Liver (tissue), 9 donors: ENCODE results near the gene AKAP11. TPM values are rescaled to one million over a fixed set of nuclear protein-coding genes. Genes with fewer than 3 reads are reported as not detected.

Source experiments
- DNase-seq: peaks from one replicate; pipeline ENCODE4 v3.0.0-alpha.2; 2017; ENCODE audit warnings: low spot score
- H3K27ac ChIP-seq, 2 donors: one replicate each; pipeline ENCODE4 v1.7.0; 2013; ENCODE audit warnings: inconsistent platforms in 2 of 2, low read length in 2 of 2, control low read depth in 1 of 2, low read depth in 1 of 2, mild to moderate bottlenecking in 1 of 2
- H3K27me3 ChIP-seq, 4 donors: one replicate each; pipeline versions ENCODE4 v1.6.1 to v1.7.0; 2013; ENCODE audit warnings: low read length in 3 of 4, inconsistent platforms in 1 of 4, mild to moderate bottlenecking in 1 of 4, moderate library complexity in 1 of 4; ENCODE audit not compliant: control insufficient read depth in 4 of 4, insufficient read depth in 4 of 4
- H3K36me3 ChIP-seq, 4 donors: one replicate each; pipeline versions ENCODE4 v1.6.1 to v1.7.0; 2013; ENCODE audit warnings: low read length in 3 of 4, mild to moderate bottlenecking in 3 of 4, low read depth in 1 of 4, moderate library complexity in 1 of 4; ENCODE audit not compliant: control insufficient read depth in 4 of 4, insufficient read depth in 3 of 4
- H3K4me1 ChIP-seq, 4 donors: one replicate each; pipeline versions ENCODE4 v1.6.1 to v1.7.0; 2013; ENCODE audit warnings: low read length in 3 of 4, mild to moderate bottlenecking in 3 of 4, moderate library complexity in 1 of 4; ENCODE audit not compliant: control insufficient read depth in 4 of 4, insufficient read depth in 4 of 4
- H3K4me3 ChIP-seq, 3 donors: one replicate each; pipeline versions ENCODE4 v1.6.1 to v1.7.0; 2013; ENCODE audit warnings: low read length in 3 of 3, control low read depth in 1 of 3, low read depth in 1 of 3, mild to moderate bottlenecking in 1 of 3
- H3K9ac ChIP-seq, 2 donors: one replicate each; pipeline ENCODE4 v1.7.0; 2013; ENCODE audit warnings: low read length in 2 of 2, mild to moderate bottlenecking in 2 of 2, moderate library complexity in 2 of 2, control low read depth in 1 of 2, low read depth in 1 of 2
- H3K9me3 ChIP-seq, 4 donors: one replicate each; pipeline versions ENCODE4 v1.6.1 to v1.7.0; 2013; ENCODE audit warnings: low read length in 3 of 4; ENCODE audit not compliant: control insufficient read depth in 4 of 4
- ATF3 ChIP-seq: IDR thresholded peaks from 2 replicates; pipeline ENCODE4 v1.6.1; 2016; ENCODE audit warnings: antibody characterized with exemption
- CTCF ChIP-seq: fragments of 150-350 bp; IDR thresholded peaks from 2 replicates; pipeline ENCODE4 v1.5.1; 2017; ENCODE audit warnings: improper control_type of control experiment, low read depth, low read length; ENCODE audit not compliant: missing input control
- EGR1 ChIP-seq, 2 donors: IDR thresholded peaks; 2 replicates each; pipeline ENCODE4 v1.6.1; 2016 to 2018; ENCODE audit warnings: antibody characterized with exemption in 2 of 2, low read depth in 2 of 2
- FOXA1 ChIP-seq: IDR thresholded peaks from 2 replicates; pipeline ENCODE4 v1.6.1; 2016; ENCODE audit warnings: antibody characterized with exemption
- FOXA2 ChIP-seq: IDR thresholded peaks from 2 replicates; pipeline ENCODE4 v1.6.1; 2016; ENCODE audit warnings: antibody characterized with exemption
- GABPA ChIP-seq, 2 donors: IDR thresholded peaks in 1 of 2; conservative IDR thresholded peaks in 1 of 2; 2 replicates each; pipeline ENCODE4 v1.6.1; 2016; ENCODE audit warnings: antibody characterized with exemption in 2 of 2, mild to moderate bottlenecking in 1 of 2, moderate library complexity in 1 of 2
- HNF4A ChIP-seq, 2 donors: conservative IDR thresholded peaks; 2 replicates each; pipeline ENCODE4 v1.6.1; 2016; ENCODE audit warnings: antibody characterized with exemption in 2 of 2, mild to moderate bottlenecking in 2 of 2
- HNF4G ChIP-seq: IDR thresholded peaks from 2 replicates; pipeline ENCODE4 v1.6.1; 2016; ENCODE audit warnings: antibody characterized with exemption
- JUND ChIP-seq, 2 donors: IDR thresholded peaks; 2 replicates each; pipeline ENCODE4 v1.6.1; 2016; ENCODE audit warnings: antibody characterized with exemption in 2 of 2
- MAX ChIP-seq: IDR thresholded peaks from 2 replicates; pipeline ENCODE4 v1.6.1; 2016; ENCODE audit warnings: antibody characterized with exemption
- NR2F2 ChIP-seq: IDR thresholded peaks from 2 replicates; pipeline ENCODE4 v1.6.1; 2016; ENCODE audit warnings: antibody characterized with exemption
- RAD21 ChIP-seq, 2 donors: IDR thresholded peaks; 2 replicates each; pipeline ENCODE4 v1.6.1; 2016; ENCODE audit warnings: antibody characterized with exemption in 2 of 2, mild to moderate bottlenecking in 2 of 2
- REST ChIP-seq: IDR thresholded peaks from 2 replicates; pipeline ENCODE4 v1.6.1; 2016; ENCODE audit warnings: antibody characterized with exemption, mild to moderate bottlenecking
- RXRA ChIP-seq, 2 donors: IDR thresholded peaks; 2 replicates each; pipeline ENCODE4 v1.6.1; 2017 to 2018; ENCODE audit warnings: antibody characterized with exemption in 2 of 2, mild to moderate bottlenecking in 1 of 2
- SP1 ChIP-seq: IDR thresholded peaks from 2 replicates; pipeline ENCODE4 v1.6.1; 2018; ENCODE audit warnings: antibody characterized with exemption, mild to moderate bottlenecking
- TAF1 ChIP-seq: conservative IDR thresholded peaks from 2 replicates; pipeline ENCODE4 v1.6.1; 2016; ENCODE audit warnings: antibody characterized with exemption, mild to moderate bottlenecking
- YY1 ChIP-seq: IDR thresholded peaks from 2 replicates; pipeline ENCODE4 v1.6.1; 2016; ENCODE audit warnings: antibody characterized with exemption, mild to moderate bottlenecking
- ZBTB33 ChIP-seq: IDR thresholded peaks from 2 replicates; pipeline ENCODE4 v1.6.1; 2016; ENCODE audit warnings: antibody characterized with exemption
- WGBS: extraction: QIAGEN DNeasy Blood & Tissue Kit; methylation state at CpG from one replicate; pipeline ENCODE4 v1.1.7; 2013; 5-methylcytosine and 5-hydroxymethylcytosine counted together
- polyA plus RNA-seq, 2 donors: library from polyadenylated mRNA; stranded (reverse) in 1 of 2; unstranded in 1 of 2; fragments of 200-250 nt in 1 of 2; fragments of >200 nt in 1 of 2; fragmentation: Nextera tagmentation in 1 of 2; extraction: Ambion mirVana in 1 of 2; gene quantifications; one replicate each; pipeline versions ENCODE4 v1.2.1 to v1.2.3, GENCODE V29; 2013 to 2015
- total RNA-seq, 2 donors: library from RNA; depleted of rRNA; stranded (reverse); fragments of >200 nt; gene quantifications; one replicate each; pipeline ENCODE4 v1.2.3, GENCODE V29; 2014
- donor health status: healthy.
- donor health status: healthy.
- donor health status: healthy.
- donor health status: healthy.
- donor health status: healthy.

The AKAP11 gene
- total and polyA plus RNA-seq, 4 donors, result 2.5 to 12.0 (median 7.3) TPM

- Histone ChIP-seq H3K36me3 (no peaks in the 10 kb centered on the region), H3K27me3 (no peaks in the 10 kb centered on the region), H3K27ac (no peak overlapping the region), H3K4me1 (no peaks in the 10 kb centered on the region), H3K9me3 (no peaks in the 10 kb centered on the region), H3K9ac (no peak overlapping the region), H3K4me3 (no peak overlapping the region)
- no peak for DNase-seq
- WGBS, result 52% methylated on average over 6 of the region's 6 CpGs
- TF ChIP-seq REST, result no peak
- no peak for TF ChIP-seq FOXA1
- TF ChIP-seq HNF4G, result no peak
- no peak for TF ChIP-seq EGR1 (IDR thresholded peaks at IDR 0.05; ENCODE audit: low read depth in 2 of 2)
- TF ChIP-seq RXRA (IDR thresholded peaks at IDR 0.05), result no peak
- no peak for TF ChIP-seq ZBTB33
- no peak for TF ChIP-seq YY1
- TF ChIP-seq JUND (IDR thresholded peaks at IDR 0.05), result no peak
- no peak for TF ChIP-seq TAF1
- TF ChIP-seq ATF3, result no peak
- no peak for TF ChIP-seq FOXA2
- TF ChIP-seq HNF4A (conservative IDR thresholded peaks at IDR 0.05), result no peak
- no peak for TF ChIP-seq CTCF
- TF ChIP-seq MAX, result no peak
- no peak for TF ChIP-seq NR2F2
- TF ChIP-seq RAD21 (IDR thresholded peaks at IDR 0.05), result no peak
- no peak for TF ChIP-seq SP1
- no peak for TF ChIP-seq GABPA (IDR thresholded peaks at IDR 0.05 in 1 of 2, conservative IDR thresholded peaks at IDR 0.05 in 1 of 2)
Measured at GRCh38 chr13:42354241-42355091, 82.5 kb downstream of the AKAP11 start.
